ENCODE measurements around the gene PPP1R12C. TPM values are rescaled to one million over a fixed set of nuclear protein-coding genes. Genes with fewer than 3 reads are reported as not detected.
A peak's percentile ranks its signal among the peaks of the same experiment; 100 is the strongest.

The PPP1R12C gene
- total and polyA plus RNA-seq, 2 experiments from 2014 or later = 69.7 to 74.5 TPM

DNA sequence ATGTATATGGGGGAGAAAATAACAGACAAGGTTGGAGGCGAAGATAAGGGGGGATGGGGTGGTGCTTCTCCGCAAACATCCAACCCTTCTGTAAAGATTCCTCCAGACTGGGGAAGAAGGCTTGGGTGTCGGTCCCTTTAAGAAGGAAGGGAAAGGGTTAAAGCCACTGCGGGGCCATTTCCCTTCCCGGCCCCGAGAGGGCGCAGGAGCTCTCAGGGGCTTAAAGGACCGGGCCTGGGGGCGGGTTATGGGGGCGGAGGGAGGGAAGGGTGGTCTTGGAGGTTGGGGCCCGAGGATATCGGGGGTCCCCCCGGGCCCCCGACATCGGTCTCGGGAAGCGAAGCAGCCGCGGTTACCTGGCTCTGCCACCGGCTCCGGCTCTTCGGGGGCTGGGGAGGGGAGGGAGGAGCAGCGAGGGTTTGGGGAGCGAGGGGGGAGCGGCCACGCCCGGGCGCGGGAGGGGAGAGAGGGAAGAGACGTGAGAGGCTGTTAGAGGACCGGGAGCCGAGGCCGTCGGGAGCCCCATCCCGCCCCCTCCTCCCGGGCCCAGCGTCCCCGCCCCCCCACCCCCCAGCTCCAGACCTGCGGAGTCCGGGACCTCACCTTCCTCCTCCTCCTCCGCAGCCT lies 28.8 kb upstream of the PPP1R12C start:
- Histone ChIP-seq H3K9me3 (ENCODE audit: low read depth) (no peaks in the 10 kb centered on the region), H3K79me2 (no peaks in the 10 kb centered on the region), H3K4me1 (ENCODE audit: insufficient read depth) (no peaks in the 10 kb centered on the region), H4K20me1 (ENCODE audit: insufficient read depth, poor library complexity, severe bottlenecking) (no peaks in the 10 kb centered on the region), H3K27ac (no peak overlapping the region), H3K36me3 (replicated peaks; ENCODE audit: insufficient read depth, low read depth) (no peaks in the 10 kb centered on the region), H3K27me3 (peaks cover 65% of the 10 kb centered on the region), H3K4me3 (no peak overlapping the region), H3K4me2 (peak overlapping the region; percentile 73), H3K9me2 (replicated peaks; ENCODE audit: insufficient read depth) (no peaks in the 10 kb centered on the region), H2AFZ (no peak overlapping the region)
- DNase-seq (ENCODE audit: low spot score) = no peak
- WGBS (ENCODE audit: low lambda C conversion rate, missing lambda C conversion rate) = 12% methylated on average over 6 of the region's 41 CpGs
- TF ChIP-seq EZH2phosphoT487 (IDR thresholded peaks at IDR 0.05; ENCODE audit: low read depth, severe bottlenecking, unreplicated experiment) = peak; percentile 48
- TF ChIP-seq EZH2 (IDR thresholded peaks at IDR 0.05; ENCODE audit: borderline replicate concordance) = no peak
- TF ChIP-seq, protein P1, sequence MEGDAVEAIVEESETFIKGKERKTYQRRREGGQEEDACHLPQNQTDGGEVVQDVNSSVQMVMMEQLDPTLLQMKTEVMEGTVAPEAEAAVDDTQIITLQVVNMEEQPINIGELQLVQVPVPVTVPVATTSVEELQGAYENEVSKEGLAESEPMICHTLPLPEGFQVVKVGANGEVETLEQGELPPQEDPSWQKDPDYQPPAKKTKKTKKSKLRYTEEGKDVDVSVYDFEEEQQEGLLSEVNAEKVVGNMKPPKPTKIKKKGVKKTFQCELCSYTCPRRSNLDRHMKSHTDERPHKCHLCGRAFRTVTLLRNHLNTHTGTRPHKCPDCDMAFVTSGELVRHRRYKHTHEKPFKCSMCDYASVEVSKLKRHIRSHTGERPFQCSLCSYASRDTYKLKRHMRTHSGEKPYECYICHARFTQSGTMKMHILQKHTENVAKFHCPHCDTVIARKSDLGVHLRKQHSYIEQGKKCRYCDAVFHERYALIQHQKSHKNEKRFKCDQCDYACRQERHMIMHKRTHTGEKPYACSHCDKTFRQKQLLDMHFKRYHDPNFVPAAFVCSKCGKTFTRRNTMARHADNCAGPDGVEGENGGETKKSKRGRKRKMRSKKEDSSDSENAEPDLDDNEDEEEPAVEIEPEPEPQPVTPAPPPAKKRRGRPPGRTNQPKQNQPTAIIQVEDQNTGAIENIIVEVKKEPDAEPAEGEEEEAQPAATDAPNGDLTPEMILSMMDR (IDR thresholded peaks at IDR 0.05; ENCODE audit: poor library complexity) = peak; percentile 57

DNA sequence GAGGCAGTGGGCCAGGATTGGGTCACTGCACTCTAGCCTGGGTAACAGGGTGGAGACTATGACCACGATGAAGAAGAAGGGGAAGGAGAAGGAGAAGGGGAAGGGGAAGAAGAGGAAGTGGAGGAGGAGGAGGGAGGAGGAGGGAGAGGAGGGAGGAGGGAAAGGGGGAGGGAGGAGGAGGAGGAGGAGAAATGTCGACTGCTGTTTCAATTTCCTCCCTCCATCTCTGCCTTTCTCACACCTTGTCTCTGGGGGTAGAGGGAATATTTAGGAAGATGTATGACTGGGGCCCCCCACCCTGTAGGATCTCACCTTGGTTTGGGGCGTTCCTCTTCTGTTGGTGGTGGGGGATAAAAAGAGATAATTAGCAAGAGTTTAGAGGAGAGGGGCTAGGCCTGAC lies 27.8 kb upstream of the PPP1R12C start:
- H2AFZ ChIP-seq = no peak overlapping the region
- H3K4me2 ChIP-seq = no peak overlapping the region
- no peaks in the 10 kb centered on the region for H3K9me2 ChIP-seq (replicated peaks; ENCODE audit: insufficient read depth)
- H3K79me2 ChIP-seq = no peaks in the 10 kb centered on the region
- H4K20me1 ChIP-seq (ENCODE audit: insufficient read depth, poor library complexity, severe bottlenecking) = no peaks in the 10 kb centered on the region
- DNase-seq (ENCODE audit: low spot score) = no peak
- no peak overlapping the region for H3K4me3 ChIP-seq
- no peak overlapping the region for H3K27ac ChIP-seq
- no peaks in the 10 kb centered on the region for H3K4me1 ChIP-seq (ENCODE audit: insufficient read depth)
- peaks cover 62% of the 10 kb centered on the region for H3K27me3 ChIP-seq
- no peaks in the 10 kb centered on the region for H3K9me3 ChIP-seq (ENCODE audit: low read depth)
- TF ChIP-seq EZH2phosphoT487 (IDR thresholded peaks at IDR 0.05; ENCODE audit: low read depth, severe bottlenecking, unreplicated experiment) (no peak), EZH2 (IDR thresholded peaks at IDR 0.05; ENCODE audit: borderline replicate concordance) (no peak)
- TF ChIP-seq, protein P1 (IDR thresholded peaks at IDR 0.05; ENCODE audit: poor library complexity) = no peak
- 54% methylated on average over 2 of the region's 3 CpGs for WGBS (ENCODE audit: low lambda C conversion rate, missing lambda C conversion rate)
- H3K36me3 ChIP-seq (replicated peaks; ENCODE audit: insufficient read depth, low read depth) = no peaks in the 10 kb centered on the region

DNA sequence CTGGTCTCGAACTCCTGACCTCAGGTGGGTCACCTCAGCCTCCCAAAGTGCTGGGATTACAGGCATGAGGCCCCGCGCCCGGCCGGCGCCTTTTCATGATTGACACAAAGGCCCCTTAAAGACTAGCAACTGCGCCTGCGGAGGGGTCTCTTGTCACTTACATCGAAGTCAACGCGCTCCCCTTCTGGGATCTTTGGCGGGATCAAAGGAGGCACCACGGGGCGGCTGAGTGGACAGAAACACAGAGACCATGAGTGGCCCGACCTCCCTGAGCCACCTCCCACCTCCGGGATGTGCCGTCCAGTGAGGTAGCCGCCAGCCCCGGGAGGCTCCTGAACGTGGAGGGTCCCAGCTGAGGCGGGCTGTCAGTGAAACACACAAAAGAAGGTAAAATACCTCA lies 24.3 kb upstream of the PPP1R12C start:
- no peak overlapping the region for H2AFZ ChIP-seq
- 43% methylated on average over 21 of the region's 21 CpGs for WGBS (ENCODE audit: low lambda C conversion rate, missing lambda C conversion rate)
- H3K4me1 ChIP-seq (ENCODE audit: insufficient read depth) = no peaks in the 10 kb centered on the region
- H3K79me2 ChIP-seq = no peaks in the 10 kb centered on the region
- peaks cover 32% of the 10 kb centered on the region for H3K27me3 ChIP-seq
- H3K9me3 ChIP-seq (ENCODE audit: low read depth) = no peaks in the 10 kb centered on the region
- peak overlapping the region; percentile 59 for H3K4me2 ChIP-seq
- no peaks in the 10 kb centered on the region for H4K20me1 ChIP-seq (ENCODE audit: insufficient read depth, poor library complexity, severe bottlenecking)
- H3K9me2 ChIP-seq (replicated peaks; ENCODE audit: insufficient read depth) = no peaks in the 10 kb centered on the region
- no peaks in the 10 kb centered on the region for H3K36me3 ChIP-seq (replicated peaks; ENCODE audit: insufficient read depth, low read depth)
- TF ChIP-seq EZH2phosphoT487 (IDR thresholded peaks at IDR 0.05; ENCODE audit: low read depth, severe bottlenecking, unreplicated experiment) (no peak), EZH2 (IDR thresholded peaks at IDR 0.05; ENCODE audit: borderline replicate concordance) (peak; percentile 45)
- no peak for DNase-seq (ENCODE audit: low spot score)
- no peak overlapping the region for H3K4me3 ChIP-seq
- no peak overlapping the region for H3K27ac ChIP-seq

DNA sequence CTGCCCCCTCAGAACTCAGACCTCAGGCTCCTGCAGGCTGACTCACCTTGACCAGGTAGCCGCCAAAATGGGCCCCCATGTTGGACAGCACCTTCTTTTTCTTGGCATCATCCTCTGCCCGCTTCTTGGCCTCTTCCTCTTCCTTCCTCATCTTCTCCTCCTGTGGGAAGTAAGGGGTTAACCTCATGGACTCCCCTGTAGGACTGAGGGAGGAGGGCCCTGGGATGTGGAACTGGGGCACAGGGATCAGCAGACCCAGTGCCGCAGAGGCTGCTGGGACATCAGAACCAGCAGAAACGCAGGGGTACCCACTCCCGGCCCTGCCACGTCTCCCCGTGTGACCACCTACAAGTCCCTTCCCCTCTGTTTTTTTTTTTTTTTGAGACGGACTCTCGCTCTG lies 20.5 kb upstream of the PPP1R12C start:
- no peaks in the 10 kb centered on the region for H3K4me1 ChIP-seq (ENCODE audit: insufficient read depth)
- no peaks in the 10 kb centered on the region for H4K20me1 ChIP-seq (ENCODE audit: insufficient read depth, poor library complexity, severe bottlenecking)
- H3K27me3 ChIP-seq = peaks cover 7% of the 10 kb centered on the region
- no peaks in the 10 kb centered on the region for H3K9me2 ChIP-seq (replicated peaks; ENCODE audit: insufficient read depth)
- H3K36me3 ChIP-seq (replicated peaks; ENCODE audit: insufficient read depth, low read depth) = no peaks in the 10 kb centered on the region
- no peak overlapping the region for H3K4me3 ChIP-seq
- H3K9me3 ChIP-seq (ENCODE audit: low read depth) = no peaks in the 10 kb centered on the region
- H3K4me2 ChIP-seq = no peak overlapping the region
- H3K79me2 ChIP-seq = no peaks in the 10 kb centered on the region
- TF ChIP-seq, protein P1 (IDR thresholded peaks at IDR 0.05; ENCODE audit: poor library complexity) = no peak
- no peak for TF ChIP-seq EZH2phosphoT487 (IDR thresholded peaks at IDR 0.05; ENCODE audit: low read depth, severe bottlenecking, unreplicated experiment)
- no peak for TF ChIP-seq EZH2 (IDR thresholded peaks at IDR 0.05; ENCODE audit: borderline replicate concordance)
- H2AFZ ChIP-seq = no peak overlapping the region
- H3K27ac ChIP-seq = no peak overlapping the region
- DNase-seq (ENCODE audit: low spot score) = no peak
- 76% methylated on average over 7 of the region's 9 CpGs for WGBS (ENCODE audit: low lambda C conversion rate, missing lambda C conversion rate)

All from hepatocyte (in vitro differentiated cells).